HG02759 (cell line): Measurements from ENCODE around the gene GALNTL6.
A peak's percentile ranks its signal among the peaks of the same experiment; 100 is the strongest.
"Not testable (repeated sequence)": the region's sequence is repeated elsewhere in the genome, so short reads cannot be mapped to it uniquely, and the experiment has no call there.

Source experiments
- ATAC-seq: cut with Tn5 transposase; IDR thresholded peaks from one replicate; pipeline ENCODE4 v1.9.1; 2021; ENCODE audit warnings: mild to moderate bottlenecking, moderate library complexity; ENCODE audit not compliant: unreplicated experiment

GALNTL6 gene

DNA sequence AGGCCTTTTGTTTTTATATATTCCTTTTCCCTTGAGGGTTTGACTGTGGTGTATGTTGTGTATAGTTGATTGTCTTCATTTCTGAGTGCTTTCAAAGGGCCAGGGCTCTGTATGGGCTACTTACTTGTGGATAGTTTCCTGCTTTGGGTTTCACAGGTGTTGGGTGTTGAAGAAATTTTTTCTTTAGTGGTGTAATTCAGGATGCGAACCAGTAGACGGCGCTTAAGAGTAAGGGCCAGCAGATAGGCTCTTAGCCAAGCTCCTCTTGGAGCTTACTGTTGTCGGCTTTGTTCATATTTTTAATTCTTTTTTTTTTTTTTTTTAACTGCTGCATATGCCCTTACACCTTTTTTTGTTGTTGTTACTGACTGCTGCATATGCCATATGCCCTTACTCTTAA is 1079.1 kb downstream of the GALNTL6 start:
- ATAC-seq = peak; percentile 75

DNA sequence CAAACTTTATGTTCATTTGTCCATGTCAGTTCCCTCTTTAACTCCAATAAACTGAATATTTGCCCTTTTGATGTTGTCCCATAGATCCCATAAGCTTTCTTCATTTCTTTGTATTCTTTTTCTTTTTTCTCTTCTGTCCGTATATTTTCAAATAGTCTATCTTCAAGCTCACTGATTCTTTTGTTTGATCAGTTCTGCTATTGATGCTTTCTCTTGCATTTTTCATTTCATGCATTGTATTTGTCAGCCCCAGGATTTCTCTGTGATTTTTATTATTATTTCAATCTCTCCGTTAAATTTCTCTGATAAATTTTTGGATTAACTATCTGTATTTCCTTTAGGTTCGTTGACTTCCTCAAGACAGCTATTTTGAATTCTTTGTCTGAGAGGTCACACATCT is 1082.5 kb downstream of the GALNTL6 start:
- ATAC-seq = no peak

DNA sequence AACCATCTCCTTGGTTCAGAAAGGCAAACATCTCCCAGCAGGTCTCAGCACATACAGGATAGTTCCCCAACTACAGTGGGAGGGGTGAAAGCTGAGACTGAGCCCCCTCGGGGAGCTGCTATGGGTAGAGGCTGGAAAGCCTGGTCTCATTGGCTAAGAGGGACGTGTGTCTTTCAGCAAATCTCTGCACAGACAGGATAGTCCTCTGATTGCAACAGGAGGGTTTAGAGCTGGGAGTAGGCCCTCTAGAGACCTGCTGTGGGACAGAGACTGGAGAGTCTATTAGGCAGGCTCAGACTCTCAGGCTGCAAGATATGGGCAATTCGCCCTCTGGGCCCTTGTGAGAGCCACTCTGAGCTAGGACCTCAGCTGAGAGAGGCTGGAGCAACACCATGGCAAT is 1083.8 kb downstream of the GALNTL6 start:
- no peak for ATAC-seq

DNA sequence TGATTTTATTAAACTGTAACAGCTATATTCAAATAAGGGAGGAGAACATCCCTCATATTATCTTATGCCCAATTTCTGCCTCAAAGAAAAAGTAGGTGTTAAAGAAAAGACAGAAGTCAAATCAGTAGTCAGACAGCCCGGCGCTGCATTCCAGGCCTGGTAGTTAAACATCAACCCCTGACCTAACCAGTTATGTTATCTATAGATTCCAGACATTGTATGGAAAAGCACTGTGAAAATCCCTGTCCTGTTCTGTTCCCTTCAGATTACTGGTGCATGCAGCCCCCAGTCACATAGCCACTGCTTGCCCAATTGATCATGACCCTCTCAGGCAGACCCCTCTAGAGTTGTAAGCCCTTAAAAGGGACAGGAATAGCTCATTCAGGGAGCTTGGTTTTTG is 1085.5 kb downstream of the GALNTL6 start:
- no peak for ATAC-seq

DNA sequence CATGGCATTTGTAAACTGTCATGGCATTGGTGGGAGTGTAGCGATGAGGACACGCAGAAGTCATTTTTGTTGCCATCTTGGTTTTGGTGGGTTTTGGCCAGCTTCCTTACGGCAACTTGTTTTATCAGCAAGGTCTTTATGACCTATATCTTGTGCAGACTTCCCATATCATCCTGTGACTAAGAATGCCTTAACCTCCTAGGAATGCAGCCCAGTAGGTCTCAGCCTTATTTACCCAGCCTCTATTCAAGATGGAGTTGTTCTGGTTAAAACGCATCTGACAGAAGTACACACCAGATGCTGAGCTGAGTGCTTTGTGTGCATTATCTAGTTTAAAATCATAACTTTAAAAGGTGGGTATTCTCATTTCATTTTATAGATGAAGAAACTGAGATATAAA is 1086.7 kb downstream of the GALNTL6 start:
- no peak for ATAC-seq

DNA sequence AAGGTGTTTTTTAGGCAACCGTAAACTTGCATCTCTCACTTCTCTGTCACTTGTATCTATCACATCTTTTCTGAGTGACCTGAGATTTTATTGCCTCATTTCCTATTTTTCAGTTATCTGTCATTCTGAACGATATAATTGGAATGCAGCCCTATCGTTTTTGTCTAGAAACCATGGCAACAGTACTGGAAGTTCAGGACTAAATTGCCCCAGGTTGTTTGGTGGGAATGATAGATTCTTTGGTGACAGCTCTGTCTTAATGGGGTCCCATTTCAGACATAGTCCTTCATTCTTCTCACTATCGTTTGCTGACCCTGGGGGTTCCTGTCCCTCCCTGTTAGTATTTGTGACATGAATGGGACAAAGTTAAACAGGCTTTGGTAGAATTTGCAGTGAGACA is 1087.7 kb downstream of the GALNTL6 start:
- ATAC-seq = no peak

DNA sequence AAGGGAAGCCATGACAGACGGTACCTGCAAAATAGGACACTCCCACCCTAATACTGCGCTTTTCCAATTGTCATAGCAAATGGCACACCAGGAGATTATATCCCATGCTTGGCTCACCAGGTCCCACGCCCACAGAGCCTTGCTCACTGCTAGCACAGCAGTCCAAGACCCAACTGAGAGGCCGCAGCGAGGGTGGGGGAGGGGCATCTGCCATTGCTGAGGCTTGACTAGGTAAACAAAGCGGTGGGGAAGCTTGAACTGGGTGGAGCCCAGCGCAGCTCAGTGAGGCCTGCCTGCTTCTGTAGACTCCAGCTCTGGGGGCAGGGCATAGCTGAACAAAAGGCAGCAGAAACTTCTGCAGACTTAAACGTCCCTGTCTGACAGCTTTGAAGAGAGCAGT is 1099.3 kb downstream of the GALNTL6 start:
- not testable (repeated sequence) for ATAC-seq

DNA sequence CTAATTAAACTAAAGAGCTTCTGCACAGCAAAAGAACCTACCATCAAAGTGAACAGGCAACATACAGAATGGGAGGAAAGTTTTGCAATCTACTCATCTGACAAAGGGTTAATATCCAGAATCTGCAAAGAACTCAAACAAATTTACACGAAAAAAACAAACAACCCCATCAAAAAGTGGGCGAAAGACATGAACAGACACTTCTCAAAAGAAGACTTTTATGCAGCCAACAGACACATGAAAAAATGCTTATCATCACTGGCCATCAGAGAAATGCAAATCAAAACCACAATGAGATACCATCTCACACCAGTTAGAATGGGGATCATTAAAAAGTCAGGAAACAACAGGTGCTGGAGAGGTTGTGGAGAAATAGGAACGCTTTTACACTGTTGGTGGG is 1104.2 kb downstream of the GALNTL6 start:
- not testable (repeated sequence) for ATAC-seq

DNA sequence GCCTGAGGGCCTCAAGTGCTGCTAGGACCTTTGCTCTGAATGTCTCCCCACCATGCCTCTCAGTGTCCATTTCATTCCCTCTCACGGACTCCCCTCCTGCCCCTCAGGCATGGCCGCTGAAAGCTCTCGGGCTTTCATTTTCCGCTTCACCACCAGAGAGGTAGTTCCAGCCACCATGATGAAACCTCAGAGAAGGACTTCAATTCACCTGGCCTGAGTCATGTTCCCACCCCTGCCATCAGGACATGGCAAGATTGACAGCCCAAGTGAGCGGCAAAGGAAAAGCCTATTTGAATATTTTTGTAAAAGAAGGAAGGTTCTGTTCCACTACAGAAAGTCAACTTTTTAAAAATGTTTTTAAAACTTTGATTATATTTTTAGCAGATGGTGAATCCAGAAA is 1106.1 kb downstream of the GALNTL6 start:
- ATAC-seq = no peak

DNA sequence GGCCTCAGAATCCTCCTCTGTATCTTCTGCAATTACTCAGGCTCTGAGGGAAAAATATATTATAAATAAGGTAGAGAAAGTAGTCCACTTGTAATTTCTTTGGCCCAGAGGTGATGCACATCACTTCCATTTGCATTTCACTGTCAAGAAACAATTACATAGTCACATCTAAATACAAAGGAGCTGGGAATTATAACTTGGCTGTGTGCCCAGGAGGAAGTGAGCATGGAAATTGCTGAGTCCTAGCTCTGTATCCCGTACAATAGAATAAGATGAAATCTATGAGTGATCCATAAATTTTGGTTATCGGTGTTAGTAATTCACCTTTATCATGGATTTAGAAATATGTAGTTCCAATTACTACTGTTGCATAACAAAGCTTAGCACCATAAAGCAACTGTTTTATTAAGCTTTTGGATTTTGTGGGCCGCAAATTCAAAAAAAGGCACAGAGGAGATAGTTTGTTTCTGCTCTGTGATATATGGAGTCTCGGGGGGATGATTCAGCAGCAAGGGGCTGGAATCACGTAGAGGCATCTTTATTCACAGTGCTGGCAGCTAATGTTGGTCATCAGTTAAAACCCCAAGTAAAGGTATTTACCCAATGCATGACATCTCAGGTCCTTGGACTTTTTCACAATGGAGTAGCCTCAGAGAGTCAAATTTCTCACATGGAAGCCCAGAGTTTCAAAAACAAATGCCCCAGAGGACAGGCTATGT is 1114.1 kb downstream of the GALNTL6 start:
- ATAC-seq = no peak

DNA sequence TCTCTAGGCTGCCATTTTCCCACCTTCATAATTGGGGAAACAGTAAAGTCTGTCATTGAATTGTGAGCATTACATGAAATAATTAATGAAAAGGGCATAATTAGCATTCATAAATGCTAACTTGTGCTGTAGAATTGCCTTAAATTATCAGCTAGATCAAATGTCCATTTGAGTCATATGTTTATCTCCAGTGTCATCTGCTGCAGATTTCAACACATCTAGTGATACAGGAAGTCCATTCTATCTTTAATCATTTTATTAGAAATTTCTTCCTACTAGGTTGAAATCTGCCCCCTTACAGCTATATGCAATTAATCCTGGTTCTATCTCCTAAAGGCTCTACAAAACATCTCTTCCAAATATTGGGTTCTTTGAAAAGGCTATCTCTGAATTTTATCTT is 1115.1 kb downstream of the GALNTL6 start:
- ATAC-seq = no peak

DNA sequence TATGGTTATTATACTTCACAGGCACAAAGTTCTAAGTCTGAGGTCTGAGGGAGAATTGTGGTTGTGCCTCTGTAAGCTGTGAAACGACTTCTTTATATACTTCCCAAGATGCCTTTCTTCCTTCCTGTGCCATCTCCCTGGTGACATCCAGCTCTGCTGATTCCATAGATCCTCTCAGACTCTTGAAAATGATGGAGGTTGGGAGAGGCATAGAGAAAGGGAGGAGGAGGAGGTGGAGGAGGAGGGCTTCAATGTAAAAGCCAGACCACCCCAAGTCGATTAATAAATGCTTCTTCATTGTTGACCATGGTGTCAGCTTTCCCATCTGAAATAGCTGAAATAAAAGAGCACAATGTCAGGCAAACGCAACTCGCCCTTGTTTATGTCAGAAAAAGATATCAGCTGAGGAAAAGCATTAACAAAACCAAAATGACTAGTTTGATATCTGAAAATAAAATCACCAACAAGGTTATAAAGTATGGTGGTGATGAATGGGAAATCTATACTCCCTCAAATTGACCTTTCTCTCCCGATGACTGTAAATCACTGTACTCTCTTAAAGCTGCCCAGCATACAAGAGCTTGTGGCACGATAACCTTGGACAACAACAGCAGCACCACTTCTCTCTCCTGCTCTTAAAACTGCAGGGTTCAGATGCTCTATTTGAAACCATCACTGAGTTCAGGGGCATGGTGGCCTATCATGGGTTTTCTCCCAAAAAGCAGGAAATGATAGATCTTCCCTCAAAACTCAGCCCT is 1125.0 kb downstream of the GALNTL6 start:
- no peak for ATAC-seq

DNA sequence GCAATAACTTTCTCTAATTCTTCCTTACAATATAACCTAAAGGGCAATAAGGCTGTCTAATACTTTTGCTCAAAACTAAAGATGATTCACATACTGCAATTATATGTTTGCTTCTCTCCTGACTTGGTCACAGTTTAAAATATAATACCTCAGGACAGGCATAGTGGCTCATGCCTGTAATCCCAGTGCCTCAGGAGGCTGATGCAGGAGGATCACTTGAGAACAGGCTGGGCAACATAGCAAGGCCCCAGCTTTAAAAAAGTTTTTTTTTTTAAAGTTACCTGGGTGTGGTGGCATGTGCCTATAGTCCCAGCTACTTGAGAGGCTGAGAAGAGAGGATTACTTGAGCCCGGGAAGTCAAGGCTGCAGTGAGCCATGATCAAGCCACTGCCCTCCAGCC is 1125.7 kb downstream of the GALNTL6 start:
- no peak for ATAC-seq

DNA sequence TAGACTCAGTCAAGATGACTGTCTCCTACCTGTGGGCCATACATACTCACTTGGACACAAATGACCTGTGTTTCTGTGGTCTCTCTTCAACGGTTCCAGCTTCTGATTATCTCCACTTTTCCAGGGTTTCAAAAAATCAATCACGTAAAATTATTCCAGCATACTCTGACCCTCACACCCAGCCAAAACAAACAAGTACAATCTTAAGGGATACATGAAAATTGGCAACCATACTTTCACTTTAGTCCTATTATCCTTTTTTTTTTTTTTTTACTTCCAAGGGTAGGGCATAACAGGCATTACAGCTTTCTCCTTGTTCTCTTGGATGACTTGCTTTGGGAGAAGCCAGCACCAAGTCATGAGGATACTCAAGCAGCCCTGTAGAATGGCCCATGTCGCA is 1129.6 kb downstream of the GALNTL6 start:
- no peak for ATAC-seq

DNA sequence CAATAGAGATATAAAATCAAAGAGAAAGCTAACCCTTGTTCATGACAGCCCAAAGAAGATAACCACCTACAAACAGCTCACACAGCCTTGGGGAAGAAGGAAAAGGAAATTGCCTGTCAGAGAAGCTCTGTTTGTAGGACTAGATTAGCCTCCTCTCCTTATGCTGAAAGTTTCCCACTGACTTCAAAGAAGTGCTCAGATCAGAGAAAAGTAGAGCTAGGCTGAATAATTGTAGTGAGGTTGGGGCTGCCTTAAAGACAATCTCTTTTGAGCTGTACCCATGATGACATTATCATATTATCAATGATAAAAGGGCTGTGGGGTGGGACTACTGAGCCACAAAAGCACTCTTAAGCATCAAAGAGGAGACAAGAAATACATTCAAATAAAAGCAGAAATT is 1132.4 kb downstream of the GALNTL6 start:
- no peak for ATAC-seq

DNA sequence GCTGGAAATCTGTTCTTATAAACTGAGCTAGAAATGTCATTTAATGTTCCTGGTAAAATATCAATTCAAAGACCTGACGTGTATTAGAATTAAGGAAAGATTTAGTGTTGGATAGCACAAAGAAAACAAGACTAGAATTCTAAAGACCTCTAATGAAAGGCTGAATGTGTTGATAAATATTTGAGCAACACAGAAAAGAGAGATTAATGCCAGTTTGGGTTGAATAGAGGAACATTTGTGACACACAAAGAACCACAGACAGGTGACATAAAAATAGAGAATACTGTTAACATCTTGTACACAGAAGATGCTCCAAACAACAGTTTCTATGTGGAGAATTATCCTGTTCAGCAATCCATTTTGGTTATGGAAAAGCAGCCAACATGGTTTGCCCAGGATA is 1133.3 kb downstream of the GALNTL6 start:
- no peak for ATAC-seq

DNA sequence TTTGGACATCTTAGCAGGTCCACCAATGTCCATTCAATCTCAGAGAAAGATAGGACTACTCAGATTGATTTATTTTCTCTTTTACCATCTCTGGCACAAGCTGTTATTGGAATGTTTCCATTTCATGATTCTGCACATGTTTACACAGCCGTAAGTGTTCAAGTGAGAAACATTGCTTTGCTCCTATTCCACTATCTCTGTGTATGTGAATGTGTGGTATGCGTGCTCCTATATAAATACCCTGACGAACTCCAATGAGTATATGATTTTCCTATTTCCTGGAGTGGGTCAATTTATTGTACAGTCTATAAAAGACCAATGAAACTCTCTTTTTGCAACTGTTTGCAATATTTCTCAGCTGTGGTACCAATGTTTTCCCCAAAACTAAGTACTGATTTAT is 1134.4 kb downstream of the GALNTL6 start:
- ATAC-seq = no peak

DNA sequence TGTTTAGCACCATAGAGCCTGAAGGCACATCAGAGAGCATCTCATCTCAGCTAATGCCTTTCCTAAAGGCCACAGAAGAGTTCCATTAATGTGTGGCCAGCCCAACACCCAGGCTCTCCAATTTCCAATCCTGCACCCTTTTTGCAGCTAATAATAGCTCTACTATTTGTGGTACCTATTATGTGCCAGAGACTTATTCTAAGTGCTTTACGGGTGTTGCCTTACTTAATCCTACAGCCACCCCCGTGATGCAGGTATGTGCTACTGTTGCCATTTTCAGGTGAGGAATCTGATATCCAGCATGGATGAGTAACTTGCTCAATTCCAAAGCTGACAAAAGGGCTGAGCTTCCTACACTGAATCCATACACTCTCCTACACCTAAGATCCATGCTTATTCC is 1137.8 kb downstream of the GALNTL6 start:
- ATAC-seq = no peak

DNA sequence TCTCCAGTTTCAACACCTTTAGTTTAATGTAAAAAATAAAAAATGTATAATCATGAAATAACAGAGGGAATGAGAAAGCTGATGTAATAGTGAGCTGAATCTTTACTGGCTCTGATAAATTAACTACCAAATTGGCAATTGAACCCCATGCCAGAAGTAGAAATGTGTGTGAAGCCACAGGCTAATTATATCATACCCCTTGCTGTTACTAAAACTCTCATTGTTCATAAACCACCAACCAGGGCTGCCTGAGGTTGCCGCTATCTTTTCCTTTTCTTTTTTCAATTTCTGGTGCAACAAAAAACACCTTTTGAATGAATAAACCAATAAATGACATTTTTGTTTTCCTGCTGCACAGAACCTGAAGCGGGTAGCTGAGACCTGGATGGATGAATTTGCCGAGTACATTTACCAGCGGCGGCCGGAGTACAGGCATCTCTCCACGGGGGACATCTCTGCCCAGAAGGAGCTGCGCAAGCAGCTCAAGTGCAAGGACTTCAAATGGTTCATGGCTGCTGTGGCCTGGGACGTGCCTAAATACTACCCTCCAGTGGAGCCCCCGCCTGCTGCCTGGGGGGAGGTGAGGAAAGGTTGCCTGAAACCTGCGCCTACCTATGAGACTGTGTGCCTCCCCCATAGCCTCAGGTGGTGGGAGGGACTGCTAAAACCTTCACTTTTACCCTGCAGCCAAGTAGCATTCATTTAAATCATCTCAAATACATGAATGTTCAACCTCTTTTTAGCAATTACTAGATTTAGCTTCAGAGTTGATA is 1138.7 kb downstream of the GALNTL6 start:
- ATAC-seq = no peak

DNA sequence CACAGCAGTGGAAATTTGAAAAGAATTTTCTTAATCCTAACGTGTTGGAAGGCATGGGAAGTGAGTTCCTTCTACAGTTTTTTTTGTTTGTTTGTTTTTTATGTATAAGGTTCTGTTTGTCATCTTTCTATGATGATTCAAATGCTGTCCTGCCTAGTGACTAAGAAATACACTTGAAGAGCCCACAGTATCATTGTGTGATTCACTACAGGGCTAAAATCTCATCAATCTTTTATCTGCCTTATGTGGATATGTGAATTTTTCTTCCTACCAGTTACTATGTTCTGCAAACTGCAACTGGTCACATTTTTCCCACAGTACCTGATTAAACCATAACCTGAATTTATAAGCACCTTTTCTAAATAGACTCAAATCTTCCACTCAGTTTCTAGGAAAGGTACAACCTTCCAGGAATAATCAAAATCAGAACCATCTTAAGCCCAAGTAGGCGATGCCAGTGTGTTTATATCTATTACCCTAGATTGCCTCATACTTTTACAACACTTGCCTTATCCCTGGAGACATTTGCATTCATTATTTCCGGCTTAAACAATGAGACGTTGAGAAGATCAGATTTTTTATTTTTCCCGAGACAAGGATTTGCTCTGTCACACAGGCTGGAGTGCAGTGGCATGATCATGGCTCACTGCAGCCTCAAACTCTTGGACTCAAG is 1140.8 kb downstream of the GALNTL6 start:
- ATAC-seq = no peak

DNA sequence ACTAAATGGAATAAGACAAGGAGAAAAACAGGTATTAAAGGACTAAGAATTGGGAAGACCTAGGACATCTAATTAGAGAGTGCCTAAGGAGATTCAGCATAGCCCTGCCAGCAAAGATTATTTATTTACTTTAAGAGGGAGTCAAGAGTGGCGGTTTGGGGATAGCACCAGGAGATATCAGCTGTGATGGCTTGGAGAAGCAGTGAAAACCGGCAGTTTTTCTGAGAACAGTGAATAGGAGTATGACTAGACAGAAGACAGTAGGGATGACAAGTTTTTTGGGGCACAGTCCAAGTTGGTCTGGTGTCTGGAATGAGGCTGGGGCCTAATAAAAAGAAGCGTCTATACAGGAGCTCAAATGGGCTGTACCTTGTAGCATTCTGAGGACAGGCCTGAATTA is 1143.1 kb downstream of the GALNTL6 start:
- not testable (repeated sequence) for ATAC-seq
